Astrocyte (in vitro differentiated cells and primary cell): Measurements from ENCODE around the gene DMTF1. TPM values are rescaled to one million over a fixed set of nuclear protein-coding genes. Genes with fewer than 3 reads are reported as not detected.
A peak's percentile ranks its signal among the peaks of the same experiment; 100 is the strongest.

ENCODE experiments used
- DNase-seq: peaks from one replicate; pipeline ENCODE4 v3.0.0-alpha.2; 2010; ENCODE audit warnings: low read depth
- FAIRE-seq: peaks from 2 replicates; lab custom pipeline; 2011; peaks lifted over from hg19 to GRCh38; lab: Jason Lieb, UNC
- H2AFZ ChIP-seq: 2 replicates; pipeline ENCODE4 v1.6.0; 2012; ENCODE audit warnings: low read depth, low read length, inconsistent platforms
- H3K27ac ChIP-seq: 2 replicates; pipeline ENCODE4 v1.5.1; 2011; ENCODE audit warnings: low read depth, low read length, inconsistent platforms
- H3K27me3 ChIP-seq: 2 replicates; pipeline ENCODE4 v1.6.0; 2011; ENCODE audit warnings: low read length, inconsistent platforms; ENCODE audit not compliant: insufficient read depth
- H3K36me3 ChIP-seq: 2 replicates; pipeline ENCODE4 v1.5.1; 2011; ENCODE audit warnings: low read length, inconsistent platforms; ENCODE audit not compliant: insufficient read depth
- H3K4me1 ChIP-seq: 2 replicates; pipeline ENCODE4 v1.5.1; 2011; ENCODE audit warnings: low read length, inconsistent platforms; ENCODE audit not compliant: insufficient read depth
- H3K4me2 ChIP-seq: 2 replicates; pipeline ENCODE4 v1.6.0; 2012; ENCODE audit warnings: low read length, inconsistent platforms
- H3K4me3 ChIP-seq: 2 replicates; pipeline ENCODE4 v1.5.1; 2011; ENCODE audit warnings: low read depth, mild to moderate bottlenecking, low read length, inconsistent platforms; ENCODE audit not compliant: insufficient read depth
- H3K79me2 ChIP-seq: 2 replicates; pipeline ENCODE4 v1.6.0; 2012; ENCODE audit warnings: mild to moderate bottlenecking, low read length, inconsistent platforms; ENCODE audit not compliant: insufficient read depth
- H3K9ac ChIP-seq: 2 replicates; pipeline ENCODE4 v1.6.0; 2012; ENCODE audit warnings: mild to moderate bottlenecking, low read length, inconsistent platforms
- H3K9me3 ChIP-seq: 2 replicates; pipeline ENCODE4 v1.5.1; 2012; ENCODE audit warnings: low read depth, mild to moderate bottlenecking, low read length, inconsistent platforms; ENCODE audit not compliant: insufficient read depth
- H4K20me1 ChIP-seq: 2 replicates; pipeline ENCODE4 v1.6.0; 2012; ENCODE audit warnings: low read length, inconsistent platforms; ENCODE audit not compliant: insufficient read depth
- H3K27ac Mint-ChIP-seq: one replicate; pipeline ENCODE4 v1.8.0; 2021; ENCODE audit warnings: mild to moderate bottlenecking, mixed read lengths; ENCODE audit not compliant: unreplicated experiment
- H3K27me3 Mint-ChIP-seq: one replicate; pipeline ENCODE4 v1.8.0; 2021; ENCODE audit warnings: low read depth, mixed read lengths; ENCODE audit not compliant: unreplicated experiment
- H3K36me3 Mint-ChIP-seq: one replicate; pipeline ENCODE4 v1.8.0; 2021; ENCODE audit warnings: low read depth, mixed read lengths; ENCODE audit not compliant: unreplicated experiment
- H3K4me1 Mint-ChIP-seq: one replicate; pipeline ENCODE4 v1.8.0; 2021; ENCODE audit warnings: low read depth, mixed read lengths; ENCODE audit not compliant: unreplicated experiment
- H3K4me3 Mint-ChIP-seq: one replicate; pipeline ENCODE4 v1.8.0; 2021; ENCODE audit warnings: mild to moderate bottlenecking, moderate library complexity, mixed read lengths; ENCODE audit not compliant: unreplicated experiment
- H3K9me3 Mint-ChIP-seq: one replicate; pipeline ENCODE4 v1.8.0; 2021; ENCODE audit warnings: mild to moderate bottlenecking, mixed read lengths; ENCODE audit not compliant: unreplicated experiment
- CTCF ChIP-seq: IDR thresholded peaks from 2 replicates; pipeline ENCODE4 v1.5.1; 2011; ENCODE audit warnings: low read depth, mild to moderate bottlenecking, inconsistent platforms, low read length, moderate library complexity; ENCODE audit not compliant: insufficient read depth
- EZH2 ChIP-seq: IDR thresholded peaks from 2 replicates; pipeline ENCODE4 v1.6.1; 2012; ENCODE audit warnings: mild to moderate bottlenecking, low read length, inconsistent platforms; ENCODE audit not compliant: insufficient read depth
- total RNA-seq: library from RNA; stranded (reverse); gene quantifications from 2 replicates; pipeline ENCODE4 v1.2.1, GENCODE V29; 2021

The DMTF1 gene
- total RNA-seq, 1 donor from 2014 or later: 89.2 TPM

- Mint-ChIP-seq H3K27ac (peak overlapping the region; percentile 45), H3K4me1 (no peaks in the 10 kb centered on the region), H3K9me3 (no peaks in the 10 kb centered on the region), H3K4me3 (no peak overlapping the region), H3K27me3 (no peaks in the 10 kb centered on the region), H3K36me3 (peaks cover 11% of the 10 kb centered on the region)
- no peak overlapping the region for H3K4me2 ChIP-seq
- H4K20me1 ChIP-seq: peaks cover 31% of the 10 kb centered on the region
- DNase-seq: no peak
- peaks cover 19% of the 10 kb centered on the region for H3K79me2 ChIP-seq
- no peak for TF ChIP-seq CTCF
- TF ChIP-seq EZH2: no peak
- H2AFZ ChIP-seq: no peak overlapping the region
- FAIRE-seq: no peak
- H3K27ac ChIP-seq: no peak overlapping the region
- H3K36me3 ChIP-seq: peaks cover 62% of the 10 kb centered on the region
- H3K4me3 ChIP-seq: no peak overlapping the region
- H3K9ac ChIP-seq: no peak overlapping the region
- no peaks in the 10 kb centered on the region for H3K27me3 ChIP-seq
- no peaks in the 10 kb centered on the region for H3K9me3 ChIP-seq
- no peaks in the 10 kb centered on the region for H3K4me1 ChIP-seq
These were observed 26.9 kb downstream of the DMTF1 start for GRCh38 chr7:87179180-87179579.

- Mint-ChIP-seq H3K36me3 (peaks cover 21% of the 10 kb centered on the region), H3K27me3 (no peaks in the 10 kb centered on the region), H3K4me1 (no peaks in the 10 kb centered on the region), H3K9me3 (no peaks in the 10 kb centered on the region), H3K27ac (no peak overlapping the region), H3K4me3 (no peak overlapping the region)
- H3K36me3 ChIP-seq: peaks cover 84% of the 10 kb centered on the region
- no peak overlapping the region for H3K27ac ChIP-seq
- no peak overlapping the region for H3K4me2 ChIP-seq
- no peaks in the 10 kb centered on the region for H3K4me1 ChIP-seq
- H3K9ac ChIP-seq: no peak overlapping the region
- H3K9me3 ChIP-seq: no peaks in the 10 kb centered on the region
- no peak for FAIRE-seq
- H3K79me2 ChIP-seq: peaks cover 3% of the 10 kb centered on the region
- DNase-seq: no peak
- H4K20me1 ChIP-seq: peaks cover 26% of the 10 kb centered on the region
- H3K4me3 ChIP-seq: no peak overlapping the region
- H2AFZ ChIP-seq: no peak overlapping the region
- TF ChIP-seq EZH2: no peak
- TF ChIP-seq CTCF: no peak
- H3K27me3 ChIP-seq: no peaks in the 10 kb centered on the region
These were observed 34.9 kb downstream of the DMTF1 start for GRCh38 chr7:87187120-87187519.

GRCh38 chr7:87188930-87189329 lies 36.7 kb downstream of the DMTF1 start:
- Mint-ChIP-seq H3K9me3 (no peaks in the 10 kb centered on the region), H3K4me3 (no peak overlapping the region), H3K36me3 (peaks cover 21% of the 10 kb centered on the region), H3K27ac (no peak overlapping the region), H3K4me1 (no peaks in the 10 kb centered on the region), H3K27me3 (no peaks in the 10 kb centered on the region)
- Histone ChIP-seq H3K4me2 (no peak overlapping the region), H3K36me3 (peaks cover 84% of the 10 kb centered on the region), H3K4me3 (no peak overlapping the region), H3K4me1 (no peaks in the 10 kb centered on the region), H3K79me2 (no peaks in the 10 kb centered on the region), H3K27ac (no peak overlapping the region), H3K9ac (no peak overlapping the region), H3K9me3 (no peaks in the 10 kb centered on the region), H4K20me1 (peaks cover 26% of the 10 kb centered on the region), H3K27me3 (no peaks in the 10 kb centered on the region), H2AFZ (no peak overlapping the region)
- DNase-seq (no peak), FAIRE-seq (no peak)
- no peak for TF ChIP-seq CTCF
- TF ChIP-seq EZH2: no peak
